Upper lobe of right lung (tissue), 1 donor: Measurements from ENCODE around the gene NACA2. TPM values are rescaled to one million over a fixed set of nuclear protein-coding genes. Genes with fewer than 3 reads are reported as not detected.

Experiments used
- ATAC-seq: fragments of 200-7000 bp; cut with Tn5 transposase; one replicate; pipeline ENCODE4 v1.9.1; 2020; ENCODE audit warnings: mild to moderate bottlenecking, moderate library complexity
- DNase-seq: peaks from one replicate; pipeline ENCODE4 v3.0.0-alpha.2; 2020
- H3K27ac ChIP-seq: fragments of 200-600 bp; one replicate; pipeline ENCODE4 v1.8.0; 2022
- H3K27me3 ChIP-seq: fragments of 200-600 bp; one replicate; pipeline ENCODE4 v1.8.0; 2022; ENCODE audit warnings: mild to moderate bottlenecking
- H3K36me3 ChIP-seq: fragments of 200-600 bp; one replicate; pipeline ENCODE4 v1.8.0; 2022
- H3K4me1 ChIP-seq: fragments of 200-600 bp; one replicate; pipeline ENCODE4 v1.8.0; 2022
- H3K4me3 ChIP-seq: fragments of 200-600 bp; one replicate; pipeline ENCODE4 v1.8.0; 2022; ENCODE audit warnings: mild to moderate bottlenecking
- H3K9me3 ChIP-seq: fragments of 200-600 bp; one replicate; pipeline ENCODE4 v1.8.0; 2022
- CTCF ChIP-seq: fragments of 200-600 bp; IDR thresholded peaks from one replicate; pipeline ENCODE4 v1.8.0; 2022; ENCODE audit warnings: antibody characterized with exemption
- intact Hi-C: fragments of 100-400 bp; cut with DNase I; formaldehyde crosslinking; loops from one replicate; pipeline ENCODE4 v1.11.0; 2022
- total RNA-seq: library from RNA; stranded (reverse); fragmentation: NEBNext Ultra II Directional; extraction: Animal tissue kit (Norgen Biotek cat#: 25700); gene quantifications from one replicate; pipeline ENCODE4 v1.2.1, GENCODE V29; 2021
- donor health status: DM: no; HTN: yes; CAD: no; lungs with severe emphysema.

Gene NACA2
- total RNA-seq, 1 donor from 2014 or later, result not detected

GRCh38 chr17:61594294-61594825, 3.3 kb upstream of the NACA2 start:
- H3K27ac ChIP-seq, result no peak overlapping the region
- DNase-seq (no peak), ATAC-seq (no peak)
- H3K4me3 ChIP-seq, result no peak overlapping the region
- H3K9me3 ChIP-seq, result no peaks in the 10 kb centered on the region
- no peak for TF ChIP-seq CTCF
- intact Hi-C loops, result no loop called here
- H3K36me3 ChIP-seq, result no peaks in the 10 kb centered on the region
- no peaks in the 10 kb centered on the region for H3K4me1 ChIP-seq
- H3K27me3 ChIP-seq, result peaks cover 21% of the 10 kb centered on the region

GRCh38 chr17:61593426-61593825, 2.4 kb upstream of the NACA2 start:
- H3K36me3 ChIP-seq, result no peaks in the 10 kb centered on the region
- no peak overlapping the region for H3K4me3 ChIP-seq
- peaks cover 21% of the 10 kb centered on the region for H3K27me3 ChIP-seq
- no peaks in the 10 kb centered on the region for H3K9me3 ChIP-seq
- no peak for ATAC-seq
- DNase-seq, result no peak
- TF ChIP-seq CTCF, result no peak
- H3K27ac ChIP-seq, result no peak overlapping the region
- intact Hi-C loops, result no loop called here
- H3K4me1 ChIP-seq, result no peaks in the 10 kb centered on the region

- Histone ChIP-seq H3K36me3 (no peaks in the 10 kb centered on the region), H3K27me3 (peaks cover 10% of the 10 kb centered on the region), H3K9me3 (no peaks in the 10 kb centered on the region), H3K4me3 (no peak overlapping the region), H3K4me1 (no peaks in the 10 kb centered on the region), H3K27ac (no peak overlapping the region)
- no peak for TF ChIP-seq CTCF
- DNase-seq (no peak), ATAC-seq (no peak)
- intact Hi-C loops, result no loop called here
These were observed 911 bp upstream of the NACA2 start for GRCh38 chr17:61591930-61592329.

GRCh38 chr17:61589990-61590389, 1.0 kb downstream of the NACA2 start:
- Histone ChIP-seq H3K36me3 (no peaks in the 10 kb centered on the region), H3K4me1 (no peaks in the 10 kb centered on the region), H3K9me3 (no peaks in the 10 kb centered on the region), H3K4me3 (no peak overlapping the region), H3K27me3 (peaks cover 18% of the 10 kb centered on the region), H3K27ac (no peak overlapping the region)
- intact Hi-C loops, result no loop called here
- DNase-seq (no peak), ATAC-seq (no peak)
- TF ChIP-seq CTCF, result no peak

- no peak for ATAC-seq
These were observed 3.0 kb downstream of the NACA2 start for GRCh38 chr17:61587807-61588660.

More at GRCh38 chr17:61587807-61588660, 3.0 kb downstream of the NACA2 start:
- TF ChIP-seq CTCF, result no peak
- Histone ChIP-seq H3K4me3 (no peak overlapping the region), H3K27me3 (peaks cover 13% of the 10 kb centered on the region), H3K27ac (no peak overlapping the region), H3K36me3 (no peaks in the 10 kb centered on the region), H3K9me3 (no peaks in the 10 kb centered on the region), H3K4me1 (no peaks in the 10 kb centered on the region)
- DNase-seq, result no peak
- intact Hi-C loops, result no loop called here
